Daoy (cell line): Measurements from ENCODE around the gene BRD3. TPM values are rescaled to one million over a fixed set of nuclear protein-coding genes. Genes with fewer than 3 reads are reported as not detected.
"Not testable (repeated sequence)": the region's sequence is repeated elsewhere in the genome, so short reads cannot be mapped to it uniquely, and the experiment has no call there.

Source experiments
- DNase-seq: peaks from one replicate; pipeline ENCODE4 v3.0.0-alpha.2; 2015; ENCODE audit warnings: low read depth
- total RNA-seq: library from RNA; depleted of rRNA; stranded (reverse); fragments of >200 nt; shearing (Covaris generic); gene quantifications from 2 replicates; pipeline ENCODE4 v1.2.3, GENCODE V29; 2014; rRNA removed

BRD3 gene
- 6.4 and 6.5 TPM in 2 replicates for total RNA-seq

DNA sequence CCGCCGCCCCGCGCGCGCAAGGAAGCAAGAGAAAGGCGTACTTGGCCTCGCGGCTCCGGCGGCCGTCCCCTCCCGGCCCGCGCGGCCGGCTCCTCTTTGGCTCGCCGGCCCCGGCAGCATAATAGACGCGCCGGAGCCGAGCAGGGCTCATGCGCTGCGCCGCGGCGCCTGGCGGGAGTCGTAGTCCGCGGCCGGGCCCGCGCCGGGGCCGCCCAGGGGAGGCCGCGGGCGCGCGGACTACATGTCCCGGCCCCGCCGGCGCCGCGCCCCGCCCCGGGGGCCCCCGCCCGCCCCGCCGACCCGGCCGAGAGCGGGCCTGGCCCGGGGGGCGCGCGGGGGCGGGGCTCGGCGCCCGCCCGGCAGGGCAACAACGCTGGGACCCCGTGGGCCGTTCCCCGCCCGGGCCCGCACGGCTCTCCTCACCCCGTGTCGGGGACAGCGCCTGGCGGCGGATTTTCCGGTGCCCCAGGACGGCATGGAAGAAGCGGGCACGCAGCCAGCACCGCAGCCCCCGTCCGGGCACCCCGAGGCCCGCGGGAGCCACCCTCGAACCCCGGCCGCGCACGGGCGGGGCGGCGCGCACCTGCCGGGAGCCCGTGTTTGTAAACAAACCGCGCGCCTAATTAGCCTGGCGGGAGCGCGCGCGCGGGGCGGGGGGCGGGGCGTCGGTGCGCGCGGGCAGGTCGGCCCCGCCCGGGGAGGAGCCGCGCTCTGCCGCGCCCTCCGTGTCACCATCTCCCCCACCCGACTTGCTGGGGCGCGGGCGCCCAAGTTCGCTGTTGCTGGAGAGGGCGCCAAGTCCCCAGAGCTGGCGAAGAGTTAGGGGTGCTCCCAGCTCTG, at the start of gene BRD3:
BRD3 (minus strand) TSS at position 123 of the 840 bp plus-strand sequence. CDS start 14,549 bp downstream, outside the sequence.
- peak; percentile 97 for DNase-seq

DNA sequence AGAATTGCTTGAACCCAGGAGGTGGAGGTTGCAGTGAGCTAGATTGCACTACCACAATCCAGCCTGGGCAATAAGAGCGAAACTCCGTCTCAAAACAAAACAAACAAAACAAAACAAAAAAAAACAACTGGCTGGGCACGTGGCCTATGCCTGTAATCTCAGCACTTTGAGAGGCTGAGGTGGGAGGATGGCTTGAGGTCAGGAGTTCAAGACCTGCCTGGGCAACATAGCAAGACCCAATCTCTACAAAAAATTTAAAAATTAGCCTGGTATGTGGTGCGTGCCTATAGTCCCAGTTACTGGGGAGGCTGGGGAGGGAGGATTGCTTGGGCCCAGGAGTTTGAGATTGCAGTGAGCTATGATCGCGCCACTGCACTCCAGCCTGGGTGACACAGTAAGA, 44.7 kb upstream of the BRD3 start:
- DNase-seq, result no peak

DNA sequence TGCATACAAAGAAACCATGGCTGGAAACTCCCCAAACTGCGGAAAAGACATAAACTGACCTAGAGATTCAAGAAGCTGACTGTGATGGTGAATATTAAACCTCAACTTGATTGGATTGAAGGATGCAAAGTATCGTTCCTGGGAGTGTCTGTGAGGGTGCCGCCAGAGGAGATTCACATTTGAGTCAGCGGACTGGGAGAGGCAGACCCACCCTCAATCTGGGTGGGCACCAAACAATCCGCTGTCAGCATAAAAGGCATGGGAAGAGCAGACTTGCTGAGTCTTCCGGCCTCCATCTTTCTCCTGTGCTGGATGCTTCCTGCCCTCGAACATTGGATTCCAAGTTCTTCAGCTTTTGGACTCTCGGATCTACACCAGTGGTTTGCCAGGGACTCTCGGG, 43.2 kb upstream of the BRD3 start:
- no peak for DNase-seq

DNA sequence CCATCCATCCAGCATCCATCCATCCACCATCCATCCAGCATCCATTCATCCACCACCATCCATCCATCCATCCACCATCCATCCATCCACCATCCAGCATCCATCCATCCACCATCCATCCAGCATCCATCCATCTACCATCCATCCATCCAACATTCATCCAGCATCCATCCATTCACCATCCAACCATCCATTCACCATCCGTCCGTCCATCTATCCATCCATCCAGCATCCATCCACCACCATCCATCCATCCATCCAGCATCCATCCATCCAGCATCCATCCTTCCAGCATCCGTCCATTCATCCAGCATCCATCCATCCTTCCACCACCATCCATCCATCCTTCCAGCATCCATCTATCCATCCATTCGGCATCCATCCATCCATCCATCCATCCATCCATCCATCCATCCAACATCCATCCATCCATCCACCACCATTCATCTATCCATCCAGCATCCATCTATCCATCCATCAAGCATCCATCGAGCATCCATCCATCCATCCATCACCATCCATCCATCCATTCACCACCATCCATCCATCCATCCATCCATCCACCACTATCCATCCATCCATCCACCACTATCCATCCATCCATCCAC, 35.7 kb upstream of the BRD3 start:
- DNase-seq, result no peak

DNA sequence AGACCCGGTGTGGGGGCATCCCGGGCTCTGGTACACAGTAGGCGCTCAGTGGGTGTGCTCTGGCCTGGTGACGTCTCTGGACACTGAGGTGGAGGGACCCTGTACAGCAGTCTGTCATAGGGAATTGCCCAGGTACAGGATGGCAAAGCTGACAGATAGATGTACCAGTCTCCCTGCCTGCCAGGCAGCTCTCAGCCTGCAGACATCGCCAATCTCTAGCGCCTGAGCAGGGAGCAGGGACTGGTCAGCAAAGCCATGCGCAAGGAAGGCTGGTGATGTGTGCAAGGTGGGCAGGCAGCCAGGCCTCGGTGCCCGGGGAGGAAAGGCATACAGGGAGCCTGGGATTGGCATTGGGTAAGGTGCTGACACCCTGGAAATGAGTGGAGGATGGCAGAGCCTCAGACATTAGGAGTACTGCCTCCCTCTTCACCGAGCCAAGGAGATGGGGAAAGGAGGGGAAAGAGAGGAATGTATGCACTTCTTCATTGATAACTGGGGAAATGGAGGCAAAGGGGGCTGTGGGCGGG, 33.9 kb upstream of the BRD3 start:
- DNase-seq, result no peak

DNA sequence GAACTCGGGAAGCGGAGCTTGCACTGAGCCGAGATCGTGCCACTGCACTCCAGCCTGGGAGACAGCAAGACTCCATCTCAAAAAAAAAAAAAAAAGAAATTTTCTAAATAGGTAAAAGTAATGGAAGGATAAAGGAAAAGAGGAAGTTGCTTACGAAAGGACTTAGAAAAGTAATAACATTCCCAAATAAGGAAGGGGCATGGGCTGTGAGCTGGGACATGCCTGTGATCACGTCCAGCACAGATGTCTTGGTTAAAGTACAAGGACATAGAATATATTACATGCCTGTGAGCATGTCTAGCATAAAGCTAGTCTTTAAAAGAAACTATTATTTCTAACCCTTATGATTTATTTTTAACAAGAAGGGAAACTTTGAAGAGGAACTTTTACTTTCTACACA, 33.3 kb upstream of the BRD3 start:
- not testable (repeated sequence) for DNase-seq

DNA sequence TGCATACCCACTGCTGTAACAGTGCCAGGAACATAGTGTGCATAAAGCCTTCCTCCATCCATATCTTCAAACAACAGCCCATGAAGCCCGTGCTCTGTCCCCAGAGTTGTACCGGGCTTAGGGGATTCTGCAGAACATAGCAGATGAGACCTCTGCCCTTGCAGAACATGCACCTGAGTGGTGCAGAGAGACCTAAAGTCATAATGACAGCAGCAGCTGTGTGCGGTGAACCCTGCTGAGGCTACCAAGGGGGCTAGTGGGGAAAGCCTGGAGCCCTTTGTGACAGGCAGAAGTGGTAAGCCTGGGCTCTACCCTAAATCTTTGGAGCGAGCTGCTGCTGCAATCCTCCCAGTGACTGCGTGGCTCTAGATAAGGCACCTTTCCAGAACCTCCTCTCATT, 32.2 kb upstream of the BRD3 start:
- no peak for DNase-seq

DNA sequence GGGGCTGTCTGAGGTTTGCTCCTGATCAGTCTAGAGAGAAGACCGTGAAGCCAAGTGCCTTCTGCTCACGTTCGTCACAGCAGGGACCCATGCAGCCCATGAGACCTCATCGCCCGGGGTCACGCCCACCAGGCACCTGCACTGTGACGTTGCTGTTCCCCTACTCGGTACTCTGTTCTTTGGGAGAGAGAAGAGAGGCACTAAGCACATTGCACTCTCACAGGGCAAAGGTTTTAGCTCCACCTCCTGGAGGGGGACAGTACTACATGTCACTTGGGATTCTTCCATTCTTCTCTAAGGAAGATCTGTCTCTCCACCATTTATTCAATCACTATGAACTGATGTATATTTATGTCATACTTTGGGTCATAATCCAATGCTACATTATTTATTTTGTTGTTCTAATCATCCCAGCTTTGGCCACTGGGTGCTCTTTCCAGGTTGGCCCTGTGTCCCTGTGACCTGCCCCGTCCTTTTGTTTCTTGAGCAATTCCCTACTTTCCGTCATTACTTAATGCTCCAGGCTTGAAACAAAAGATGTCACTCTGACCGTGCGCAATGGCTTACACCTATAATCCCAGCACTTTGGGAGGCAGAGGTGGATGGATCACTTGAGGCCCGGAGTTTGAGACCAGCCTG, 31.4 kb upstream of the BRD3 start:
- peak; percentile 42 for DNase-seq

DNA sequence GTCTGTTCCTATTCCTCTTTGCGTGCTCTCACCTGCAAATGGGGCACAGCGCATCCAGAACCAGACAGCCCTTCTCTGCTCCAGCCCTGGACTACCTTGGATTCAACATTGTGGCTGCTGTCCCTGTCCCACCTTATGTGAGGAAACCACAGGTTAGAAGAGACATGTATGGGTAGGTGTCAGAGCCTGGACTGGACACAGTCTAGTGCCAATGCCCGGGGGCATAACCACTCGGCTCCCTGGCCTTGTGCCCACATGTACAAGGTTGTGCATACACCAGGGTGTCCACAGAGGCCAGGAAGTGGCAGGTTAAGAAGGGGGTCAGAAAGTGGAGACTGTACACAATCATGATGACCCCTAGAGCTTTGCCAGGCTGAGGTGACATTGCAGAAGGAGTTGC, 22.1 kb upstream of the BRD3 start:
- DNase-seq, result no peak

DNA sequence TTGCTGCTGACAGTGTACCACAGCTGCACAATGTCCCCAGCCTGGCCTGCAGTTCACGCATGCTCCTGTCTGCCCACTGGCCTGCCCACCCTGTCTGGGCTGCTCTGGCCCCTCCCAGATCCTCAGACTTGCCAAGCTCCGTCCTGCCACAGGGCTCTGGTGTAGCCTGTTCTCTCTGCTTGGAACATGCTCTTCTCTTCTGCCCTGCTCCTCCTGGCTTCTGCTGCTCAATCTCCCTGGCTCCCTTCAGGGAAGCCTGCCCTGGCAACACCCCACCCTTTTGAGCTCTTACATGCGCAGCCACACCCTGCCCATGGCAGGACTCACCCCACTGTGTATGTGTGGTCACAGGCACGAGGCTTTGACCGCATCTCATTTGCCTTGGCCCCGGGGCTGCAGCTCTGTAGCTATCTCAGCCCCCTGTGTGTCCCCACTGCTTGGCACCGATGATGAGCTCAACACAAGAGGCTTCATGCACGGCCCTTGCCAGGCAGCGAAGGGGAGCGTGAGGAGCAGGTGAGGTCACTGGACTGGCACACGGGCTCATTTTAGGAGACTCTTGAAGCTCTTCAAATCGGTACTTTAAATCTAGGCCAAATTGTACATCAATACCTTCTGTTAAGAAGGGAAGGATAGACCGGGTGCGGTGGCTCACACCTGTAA, 20.4 kb upstream of the BRD3 start:
- DNase-seq, result peak; percentile 41

DNA sequence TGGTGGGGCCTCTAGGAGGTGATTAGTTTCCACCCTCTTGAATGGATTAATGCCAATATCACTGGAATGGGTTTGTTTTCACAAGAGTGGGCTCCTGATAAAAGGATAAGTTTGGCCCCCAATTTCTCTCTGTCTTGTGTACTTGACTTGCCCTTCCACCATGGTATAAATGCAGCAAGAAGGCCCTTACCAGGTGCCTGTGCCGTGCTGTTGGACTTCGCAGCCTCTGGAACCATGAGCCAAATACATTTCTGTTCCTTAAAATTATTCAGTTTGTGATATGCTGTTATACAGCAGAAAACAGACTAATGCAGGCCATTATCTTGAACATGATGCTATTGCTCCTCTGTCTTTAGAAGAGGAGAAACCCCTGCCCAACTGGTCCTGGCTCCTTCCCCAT, 17.8 kb upstream of the BRD3 start:
- no peak for DNase-seq

DNA sequence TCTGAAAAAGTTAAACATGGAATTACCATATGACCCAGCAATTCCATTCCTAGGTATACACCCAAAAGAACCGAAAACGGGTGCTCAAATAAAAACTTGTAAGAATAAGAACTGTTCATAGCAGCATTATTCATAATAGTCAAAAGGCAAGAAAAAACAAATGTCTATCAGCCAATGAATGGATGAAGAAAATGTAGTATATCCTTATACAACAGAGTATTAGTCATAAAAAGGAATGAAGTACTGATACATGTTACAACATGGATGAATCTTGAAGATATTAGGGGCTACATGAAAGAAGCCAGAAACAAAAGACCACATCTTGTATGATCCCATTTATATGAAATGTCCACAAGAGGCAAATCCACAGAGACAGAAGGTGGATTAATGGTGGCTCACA, 15.6 kb upstream of the BRD3 start:
- DNase-seq, result no peak

DNA sequence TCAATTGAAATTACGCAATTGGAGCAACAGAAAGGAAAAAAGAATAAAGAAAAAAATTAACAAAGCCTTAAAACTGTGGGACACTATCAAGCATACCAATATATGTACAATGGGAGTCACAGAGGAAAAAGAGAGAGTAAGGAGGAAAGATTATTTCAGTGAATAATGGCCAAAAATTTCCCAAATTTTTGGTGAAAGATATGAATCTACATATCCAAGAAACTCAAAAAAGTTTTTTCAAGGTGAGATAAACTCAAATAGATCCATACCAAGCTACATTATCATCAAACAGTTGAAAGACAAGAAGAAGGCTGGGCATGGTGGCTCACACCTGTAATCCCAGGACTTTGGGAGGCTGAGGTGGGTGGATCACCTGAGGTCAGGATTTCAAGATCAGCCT, 8.8 kb upstream of the BRD3 start:
- DNase-seq, result no peak

DNA sequence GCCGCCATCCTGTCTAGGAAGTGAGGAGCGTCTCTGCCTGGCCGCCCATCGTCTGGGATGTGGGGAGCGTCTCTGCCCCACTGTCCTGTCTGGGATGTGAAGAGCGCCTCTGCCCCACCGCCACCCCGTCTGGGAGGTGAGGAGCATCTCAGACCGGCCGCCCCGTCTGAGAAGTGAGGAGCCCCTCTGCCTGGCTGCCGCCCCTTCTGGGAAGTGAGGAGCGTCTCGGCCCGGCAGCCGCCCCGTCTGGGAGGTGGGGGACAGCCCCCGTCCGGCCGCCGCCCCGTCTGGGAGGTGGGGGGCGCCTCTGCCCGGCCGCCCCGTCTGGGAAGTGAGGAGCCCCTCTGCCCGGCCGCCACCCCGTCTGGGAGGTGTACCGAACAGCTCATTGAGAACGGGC, 7.9 kb upstream of the BRD3 start:
- not testable (repeated sequence) for DNase-seq

DNA sequence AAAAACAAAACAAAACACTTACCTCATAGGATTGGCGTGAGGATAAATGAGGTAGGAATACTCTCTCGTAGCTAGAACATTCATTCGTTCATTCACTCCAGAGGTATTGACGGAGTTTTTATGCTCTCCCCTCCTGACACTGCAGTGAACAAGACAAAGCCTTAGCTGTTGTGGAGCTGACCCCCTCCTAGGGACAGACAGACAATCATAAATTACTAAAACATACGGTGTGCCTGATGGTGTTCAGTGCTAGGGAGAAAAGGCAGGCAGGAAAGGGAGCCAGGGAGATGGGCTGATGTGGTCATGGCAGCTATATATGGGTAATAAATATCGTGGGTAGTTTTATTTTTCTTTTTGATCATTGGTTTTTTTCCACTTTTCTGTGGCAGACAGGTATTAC, 5.7 kb upstream of the BRD3 start:
- no peak for DNase-seq

DNA sequence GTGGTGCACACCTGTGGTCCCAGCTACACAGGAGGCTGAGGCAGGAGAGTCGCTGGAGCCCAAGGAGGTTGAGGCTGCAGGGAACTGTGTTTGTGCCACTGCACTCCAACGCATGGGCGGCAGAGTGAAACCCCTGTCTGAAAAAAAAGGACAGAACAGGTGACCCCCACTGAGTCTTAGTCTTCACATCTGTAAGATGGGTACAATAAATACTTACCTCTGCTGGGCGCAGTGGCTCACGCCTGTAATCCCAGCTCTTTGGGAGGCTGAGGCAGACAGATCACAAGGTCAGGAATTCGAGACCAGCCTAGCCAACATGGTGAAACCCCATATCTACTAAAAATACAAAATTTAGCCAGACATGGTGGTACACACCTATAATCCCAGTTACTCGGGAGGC, 4.9 kb upstream of the BRD3 start:
- DNase-seq, result not testable (repeated sequence)

DNA sequence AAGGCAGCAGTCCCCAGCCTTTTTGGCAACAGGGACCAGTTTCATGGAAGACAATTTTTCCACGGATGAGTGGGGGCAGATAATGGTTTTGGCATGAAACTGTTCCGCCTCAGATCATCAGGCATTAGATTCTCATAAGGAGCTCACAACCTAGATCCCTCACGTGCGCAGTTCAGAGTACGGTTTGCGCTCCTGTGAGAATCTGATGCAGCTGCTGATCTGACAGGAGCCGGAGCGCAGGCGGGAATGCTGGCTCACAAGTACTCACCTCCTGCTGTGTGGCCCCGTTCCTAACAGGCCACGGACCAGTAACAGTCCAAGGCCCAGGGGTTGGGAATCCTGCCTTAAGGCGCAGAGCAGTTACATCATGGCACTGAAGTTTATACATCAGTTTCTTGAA, 3.3 kb upstream of the BRD3 start:
- DNase-seq, result no peak

DNA sequence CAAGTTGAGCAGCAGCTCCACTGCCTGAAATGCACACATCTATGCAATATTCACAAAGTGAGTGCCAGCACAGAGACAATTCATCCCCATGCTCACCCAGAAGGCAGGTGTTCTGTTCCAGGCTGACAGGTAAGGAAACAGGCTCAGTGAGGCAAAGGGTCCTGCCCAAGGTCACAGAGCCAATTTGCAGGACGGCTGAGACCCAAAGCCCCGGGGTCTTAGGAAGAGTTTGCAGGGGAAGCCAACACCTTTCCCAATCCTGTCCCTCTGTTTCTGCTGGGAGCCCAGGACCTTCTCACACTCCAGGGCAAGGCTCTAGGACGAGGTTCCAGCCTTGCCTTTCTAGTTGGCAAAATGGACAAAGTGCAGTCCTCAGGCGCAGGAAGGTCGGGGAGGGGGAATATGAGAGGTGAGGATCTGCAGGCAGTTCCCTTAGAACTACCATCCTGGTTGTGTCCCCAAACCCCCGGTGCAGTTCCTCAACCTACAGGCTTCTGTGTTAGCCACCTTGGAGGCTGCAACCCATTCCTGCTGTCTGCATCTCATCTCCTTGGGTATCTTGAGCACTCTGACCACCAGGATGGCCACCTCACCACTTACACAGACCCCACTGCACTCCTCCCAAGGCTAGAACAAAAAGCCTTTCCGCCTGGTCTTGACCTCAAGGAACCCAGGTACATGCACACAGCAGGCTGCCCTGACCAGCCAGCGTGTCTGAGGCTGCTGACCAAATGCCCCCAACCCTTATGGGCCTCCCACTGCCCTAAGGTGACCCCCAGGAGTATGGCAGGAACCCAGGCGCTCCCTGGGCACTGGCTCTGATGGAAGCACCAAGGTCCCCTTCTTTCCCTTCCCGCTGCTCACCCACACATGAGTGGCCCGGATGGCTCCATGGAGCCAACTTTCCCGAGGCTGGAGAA, 1.9 kb upstream of the BRD3 start:
- no peak for DNase-seq

DNA sequence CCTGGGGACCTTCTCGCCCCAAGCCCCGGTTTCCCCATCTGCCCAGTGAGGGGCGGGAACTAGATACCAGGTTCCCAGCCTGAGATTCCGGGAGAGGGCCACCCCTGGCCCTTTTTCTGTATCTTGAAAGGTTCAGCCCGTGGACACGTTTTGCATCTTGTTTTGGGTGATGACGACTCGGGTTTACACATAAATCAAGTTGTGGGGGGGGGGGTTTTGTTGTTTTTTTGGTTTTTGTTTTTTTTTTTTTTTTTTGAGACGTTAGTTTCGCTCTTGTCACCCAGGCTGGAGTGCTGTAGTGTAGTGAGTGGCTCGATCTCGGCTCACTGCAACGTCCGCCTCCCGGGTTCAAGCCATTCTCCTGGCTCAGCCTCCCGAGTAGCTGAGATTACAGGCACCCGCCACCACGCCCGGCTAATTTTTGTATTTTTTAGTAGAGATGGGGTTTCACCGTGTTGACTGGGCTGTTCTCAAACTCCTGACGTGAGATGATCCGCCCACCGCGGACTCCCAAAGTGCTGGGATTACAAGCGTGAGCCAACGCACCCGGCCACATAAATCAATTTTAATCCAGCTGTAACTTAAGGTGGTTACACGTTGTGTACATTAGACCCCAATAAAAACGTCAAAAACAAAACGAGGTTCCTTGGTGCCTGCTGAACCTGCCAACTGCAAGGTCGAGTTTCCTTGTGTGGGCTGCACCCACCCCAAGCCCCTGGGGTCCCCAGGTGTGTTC, 1.1 kb upstream of the BRD3 start:
- DNase-seq, result no peak
